Measurements from ENCODE around the gene FASN. TPM values are rescaled to one million over a fixed set of nuclear protein-coding genes. Genes with fewer than 3 reads are reported as not detected.

Gene FASN
- total and polyA plus RNA-seq, 2 donors (not counting 3 experiments of a cell fraction or from before 2014, with no cell fraction given) = 101 to 360 TPM

- H3K4me1 ChIP-seq (ENCODE audit: control insufficient read depth, extremely low read depth, insufficient read depth, low read length) = no peaks in the 10 kb centered on the region
- dilution Hi-C loops (cut with MboI; ENCODE audit: extremely low pct_ligation_motif_present, low sequenced_read_pairs) (no loop called here), intact Hi-C loops (cut with micrococcal nuclease) (no loop called here)
- H3K79me2 ChIP-seq (ENCODE audit: control insufficient read depth, insufficient read depth, low read length) = peaks cover 3% of the 10 kb centered on the region
- H3K27ac ChIP-seq (ENCODE audit: insufficient read depth, low read depth, low read length) = no peak overlapping the region
- no peaks in the 10 kb centered on the region for H4K20me1 ChIP-seq (replicated peaks; ENCODE audit: control insufficient read depth, extremely low read depth, insufficient read depth, low read length)
- H3K27me3 ChIP-seq (ENCODE audit: control insufficient read depth in 2 of 2, insufficient read depth in 2 of 2, low read length in 2 of 2) = no peaks in the 10 kb centered on the region
- no peak overlapping the region for H2AFZ ChIP-seq (ENCODE audit: low read depth, low read length)
- no peak for TF ChIP-seq GATA2 (IDR thresholded peaks at IDR 0.05; ENCODE audit: insufficient read depth, insufficient read length, low read depth, low read length)
- TF ChIP-seq, protein P1, sequence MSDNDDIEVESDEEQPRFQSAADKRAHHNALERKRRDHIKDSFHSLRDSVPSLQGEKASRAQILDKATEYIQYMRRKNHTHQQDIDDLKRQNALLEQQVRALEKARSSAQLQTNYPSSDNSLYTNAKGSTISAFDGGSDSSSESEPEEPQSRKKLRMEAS (IDR thresholded peaks at IDR 0.05; ENCODE audit: insufficient read depth, insufficient read length) = no peak
- TF ChIP-seq JUN (IDR thresholded peaks at IDR 0.05; ENCODE audit: borderline replicate concordance, insufficient read depth, insufficient read length, low read depth) = no peak
- TF ChIP-seq CTCF (IDR thresholded peaks at IDR 0.05; ENCODE audit: extremely low read depth in 1 of 2, insufficient read depth in 1 of 2, low read depth in 1 of 2, low read length in 2 of 2) = no peak
- no peak for TF ChIP-seq EZH2 (IDR thresholded peaks at IDR 0.05; ENCODE audit: borderline replicate concordance, low read depth, low read length, severe bottlenecking)
- no peak for TF ChIP-seq MYC (IDR thresholded peaks at IDR 0.05; ENCODE audit: low read depth, low read length)
- TF ChIP-seq FOS (IDR thresholded peaks at IDR 0.05; ENCODE audit: borderline replicate concordance, insufficient read depth, low read length) = no peak
- no peak for TF ChIP-seq POLR2A (IDR thresholded peaks at IDR 0.05; ENCODE audit: low read depth, low read length)
- TF ChIP-seq POLR2AphosphoS5 (IDR thresholded peaks at IDR 0.05; ENCODE audit: insufficient read depth, low read depth, low read length) = no peak
- no peak overlapping the region for H3K4me3 ChIP-seq (replicated peaks in 1 of 3; ENCODE audit: insufficient read depth in 1 of 3, low read depth in 1 of 3, low read length in 3 of 3)
- H3K9ac ChIP-seq (replicated peaks; ENCODE audit: extremely low read depth, insufficient read depth, low read length) = no peak overlapping the region
- FAIRE-seq = no peak
- CTCF ChIA-PET = no interaction called here
- no peak overlapping the region for H3K4me2 ChIP-seq (ENCODE audit: insufficient read depth, low read length)
- POLR2A ChIA-PET = no interaction called here
- no TSS peak for BruUV-seq (replicated peaks)
- H3K9me3 ChIP-seq (replicated peaks; ENCODE audit: control insufficient read depth, insufficient read depth, low read length) = no peaks in the 10 kb centered on the region
- DNase-seq (ENCODE audit: low read depth, low spot score) = no peak
- H3K36me3 ChIP-seq (ENCODE audit: control insufficient read depth in 2 of 2, extremely low read depth in 1 of 2, insufficient read depth in 2 of 2, low read length in 2 of 2) = peaks cover 47 to 87% of the 10 kb centered on the region in 2 experiments
- H3K9me1 ChIP-seq (replicated peaks; ENCODE audit: control insufficient read depth, extremely low read depth, insufficient read depth, low read length) = no peaks in the 10 kb centered on the region
Observed at GRCh38 chr17:82084373-82085030, 13.5 kb downstream of the FASN start.
